Sigmoid colon (tissue), 4 donors: ENCODE measurements around the gene EOLA1.
"Not testable (repeated sequence)": the region's sequence is repeated elsewhere in the genome, so short reads cannot be mapped to it uniquely, and the experiment has no call there.

Experiments used
- CTCF ChIP-seq, 4 experiments: fragments of 450-650 bp in 3 of 4; fragments of 200-600 bp in 1 of 4; IDR thresholded peaks; one replicate each; pipeline ENCODE4 v1.5.1; 2016 to 2019; ENCODE audit warnings: antibody characterized with exemption in 4 of 4, mild to moderate bottlenecking in 3 of 4, moderate library complexity in 2 of 4
- EP300 ChIP-seq, 4 donors: sonication (generic); formaldehyde crosslinking; IDR thresholded peaks; one replicate each; pipeline ENCODE4 v1.6.1; 2017; ENCODE audit warnings: antibody characterized with exemption in 4 of 4
- POLR2A ChIP-seq, 2 donors: fragments of 450-650 bp; IDR thresholded peaks; one replicate each; pipeline ENCODE4 v1.6.1; 2016; ENCODE audit warnings: antibody characterized with exemption in 2 of 2, mild to moderate bottlenecking in 2 of 2, moderate library complexity in 2 of 2
- POLR2AphosphoS5 ChIP-seq, 4 donors: sonication (generic); formaldehyde crosslinking; IDR thresholded peaks; one replicate each; pipeline ENCODE4 v1.6.1; 2017; ENCODE audit warnings: antibody characterized with exemption in 4 of 4

- TF ChIP-seq EP300, POLR2A, POLR2AphosphoS5, CTCF (IDR thresholded peaks at IDR 0.05): not testable (repeated sequence)
These were observed 15.4 kb upstream of the EOLA1 start for GRCh38 chrX:149525389-149525788.
